Activated T-helper 9 cell treated with anti-CD3 and anti-CD28 coated beads, Interleukin-2, amount 50 U/mL, for 16 hours (primary cell): ENCODE results near the gene CYBA.

Experiments
- DNase-seq: peaks from one replicate; pipeline ENCODE4 v3.0.0-alpha.2; 2020; ENCODE audit warnings: low read depth

The CYBA gene

GRCh38 chr16:88645455-88645854 is 5.4 kb downstream of the CYBA start:
- no peak for DNase-seq

- no peak for DNase-seq
Measured at GRCh38 chr16:88643644-88643932, 7.3 kb downstream of the CYBA start.

GRCh38 chr16:88642881-88643643 is 7.8 kb downstream of the CYBA start:
- DNase-seq, result no peak

GRCh38 chr16:88640498-88641247 is 10.2 kb downstream of the CYBA start:
- DNase-seq, result no peak

GRCh38 chr16:88640039-88640495 is 10.8 kb downstream of the CYBA start:
- no peak for DNase-seq

GRCh38 chr16:88639231-88640038 is 11.4 kb downstream of the CYBA start:
- DNase-seq, result no peak

- DNase-seq, result no peak
Measured at GRCh38 chr16:88638323-88639230, 12.3 kb downstream of the CYBA start, which contains the start of gene IL17C. IL17C (plus strand) TSS chr16:88638572; CDS start chr16:88638642, 70 bp downstream.

GRCh38 chr16:88636488-88637265 is 14.2 kb downstream of the CYBA start:
- no peak for DNase-seq

- no peak for DNase-seq
Measured at GRCh38 chr16:88635671-88636319, 15.1 kb downstream of the CYBA start.

- no peak for DNase-seq
Measured at GRCh38 chr16:88634994-88635670, 15.7 kb downstream of the CYBA start.

GRCh38 chr16:88634141-88634993 is 16.5 kb downstream of the CYBA start:
- DNase-seq, result peak; percentile 42

GRCh38 chr16:88633684-88634140 is 17.1 kb downstream of the CYBA start:
- peak; percentile 40 for DNase-seq

- no peak for DNase-seq
Measured at GRCh38 chr16:88632587-88632930, 18.3 kb downstream of the CYBA start.

GRCh38 chr16:88631920-88632586 is 18.8 kb downstream of the CYBA start:
- DNase-seq, result no peak

GRCh38 chr16:88631384-88631783 is 19.5 kb downstream of the CYBA start:
- no peak for DNase-seq

GRCh38 chr16:88630941-88631340 is 19.9 kb downstream of the CYBA start:
- no peak for DNase-seq

- no peak for DNase-seq
Measured at GRCh38 chr16:88630433-88630832, 20.4 kb downstream of the CYBA start.

GRCh38 chr16:88629835-88630234 is 21.0 kb downstream of the CYBA start:
- no peak for DNase-seq
